Neural crest cell (in vitro differentiated cells): ENCODE data around the gene LARGE1. TPM values are rescaled to one million over a fixed set of nuclear protein-coding genes. Genes with fewer than 3 reads are reported as not detected.

Experiments used
- DNase-seq: peaks from one replicate; pipeline ENCODE4 v3.0.0; 2021; ENCODE audit warnings: low read depth, mixed read lengths, low spot score
- H3K27ac Mint-ChIP-seq: one replicate; pipeline ENCODE4 v1.8.0; 2021; ENCODE audit warnings: mild to moderate bottlenecking, mixed read lengths; ENCODE audit not compliant: unreplicated experiment
- H3K27me3 Mint-ChIP-seq: 2 replicates; pipeline ENCODE4 v1.8.0; 2021; ENCODE audit warnings: low read depth, mild to moderate bottlenecking, mixed read lengths
- H3K36me3 Mint-ChIP-seq: 2 replicates; pipeline ENCODE4 v1.8.0; 2021; ENCODE audit warnings: low read depth, mild to moderate bottlenecking, mixed read lengths
- H3K4me1 Mint-ChIP-seq: 2 replicates; pipeline ENCODE4 v1.8.0; 2021; ENCODE audit warnings: mixed read lengths
- H3K4me3 Mint-ChIP-seq: one replicate; pipeline ENCODE4 v1.8.0; 2021; ENCODE audit warnings: mild to moderate bottlenecking, mixed read lengths
- H3K9me3 Mint-ChIP-seq: 2 replicates; pipeline ENCODE4 v1.8.0; 2021; ENCODE audit warnings: mixed read lengths
- CTCF ChIP-seq: fragments of 200-600 bp; sonication (generic); conservative IDR thresholded peaks from 2 replicates; pipeline ENCODE4 v1.5.0; 2021; ENCODE audit warnings: antibody characterized with exemption, mild to moderate bottlenecking
- total RNA-seq: library from RNA; stranded (reverse); gene quantifications from 2 replicates; pipeline ENCODE4 v1.2.1, GENCODE V29; 2021

LARGE1 gene
- total RNA-seq, 1 donor from 2014 or later = 33.0 TPM

- no peak for DNase-seq
- Mint-ChIP-seq H3K9me3 (no peaks in the 10 kb centered on the region), H3K27me3 (no peaks in the 10 kb centered on the region), H3K27ac (no peak overlapping the region), H3K4me1 (peaks cover 11% of the 10 kb centered on the region), H3K36me3 (no peaks in the 10 kb centered on the region), H3K4me3 (no peak overlapping the region)
- TF ChIP-seq CTCF = no peak
These were observed 242.7 kb downstream of the LARGE1 start for GRCh38 chr22:33677536-33677935.

GRCh38 chr22:33674357-33674756 is 245.9 kb downstream of the LARGE1 start:
- no peak for TF ChIP-seq CTCF
- Mint-ChIP-seq H3K27me3 (no peaks in the 10 kb centered on the region), H3K4me3 (no peak overlapping the region), H3K4me1 (peaks cover 24% of the 10 kb centered on the region), H3K27ac (no peak overlapping the region), H3K36me3 (no peaks in the 10 kb centered on the region), H3K9me3 (no peaks in the 10 kb centered on the region)
- no peak for DNase-seq

GRCh38 chr22:33669746-33670145 is 250.5 kb downstream of the LARGE1 start:
- Mint-ChIP-seq H3K4me1 (peaks cover 35% of the 10 kb centered on the region), H3K27ac (no peak overlapping the region)

GRCh38 chr22:33666961-33667619 is 253.2 kb downstream of the LARGE1 start:
- peaks cover 31% of the 10 kb centered on the region for H3K4me1 Mint-ChIP-seq
- H3K9me3 Mint-ChIP-seq = no peaks in the 10 kb centered on the region
- no peak for DNase-seq
- no peak overlapping the region for H3K27ac Mint-ChIP-seq
- peaks cover 3% of the 10 kb centered on the region for H3K36me3 Mint-ChIP-seq
- no peak overlapping the region for H3K4me3 Mint-ChIP-seq
- H3K27me3 Mint-ChIP-seq = no peaks in the 10 kb centered on the region
- no peak for TF ChIP-seq CTCF

More at GRCh38 chr22:33669746-33670145, 250.5 kb downstream of the LARGE1 start:
- Mint-ChIP-seq H3K27me3 (no peaks in the 10 kb centered on the region), H3K4me3 (no peak overlapping the region), H3K36me3 (no peaks in the 10 kb centered on the region), H3K9me3 (no peaks in the 10 kb centered on the region)
- TF ChIP-seq CTCF = no peak
- DNase-seq = no peak

- no peak for DNase-seq
- H3K4me3 Mint-ChIP-seq = no peak overlapping the region
- peaks cover 3% of the 10 kb centered on the region for H3K36me3 Mint-ChIP-seq
- peaks cover 29% of the 10 kb centered on the region for H3K4me1 Mint-ChIP-seq
- no peak for TF ChIP-seq CTCF
- H3K9me3 Mint-ChIP-seq = no peaks in the 10 kb centered on the region
- H3K27me3 Mint-ChIP-seq = no peaks in the 10 kb centered on the region
- H3K27ac Mint-ChIP-seq = no peak overlapping the region
These were observed 253.9 kb downstream of the LARGE1 start for GRCh38 chr22:33666279-33666960.
